ENCODE data around the gene ADAMTS7. TPM values are rescaled to one million over a fixed set of nuclear protein-coding genes. Genes with fewer than 3 reads are reported as not detected.

Gene ADAMTS7, protein sequence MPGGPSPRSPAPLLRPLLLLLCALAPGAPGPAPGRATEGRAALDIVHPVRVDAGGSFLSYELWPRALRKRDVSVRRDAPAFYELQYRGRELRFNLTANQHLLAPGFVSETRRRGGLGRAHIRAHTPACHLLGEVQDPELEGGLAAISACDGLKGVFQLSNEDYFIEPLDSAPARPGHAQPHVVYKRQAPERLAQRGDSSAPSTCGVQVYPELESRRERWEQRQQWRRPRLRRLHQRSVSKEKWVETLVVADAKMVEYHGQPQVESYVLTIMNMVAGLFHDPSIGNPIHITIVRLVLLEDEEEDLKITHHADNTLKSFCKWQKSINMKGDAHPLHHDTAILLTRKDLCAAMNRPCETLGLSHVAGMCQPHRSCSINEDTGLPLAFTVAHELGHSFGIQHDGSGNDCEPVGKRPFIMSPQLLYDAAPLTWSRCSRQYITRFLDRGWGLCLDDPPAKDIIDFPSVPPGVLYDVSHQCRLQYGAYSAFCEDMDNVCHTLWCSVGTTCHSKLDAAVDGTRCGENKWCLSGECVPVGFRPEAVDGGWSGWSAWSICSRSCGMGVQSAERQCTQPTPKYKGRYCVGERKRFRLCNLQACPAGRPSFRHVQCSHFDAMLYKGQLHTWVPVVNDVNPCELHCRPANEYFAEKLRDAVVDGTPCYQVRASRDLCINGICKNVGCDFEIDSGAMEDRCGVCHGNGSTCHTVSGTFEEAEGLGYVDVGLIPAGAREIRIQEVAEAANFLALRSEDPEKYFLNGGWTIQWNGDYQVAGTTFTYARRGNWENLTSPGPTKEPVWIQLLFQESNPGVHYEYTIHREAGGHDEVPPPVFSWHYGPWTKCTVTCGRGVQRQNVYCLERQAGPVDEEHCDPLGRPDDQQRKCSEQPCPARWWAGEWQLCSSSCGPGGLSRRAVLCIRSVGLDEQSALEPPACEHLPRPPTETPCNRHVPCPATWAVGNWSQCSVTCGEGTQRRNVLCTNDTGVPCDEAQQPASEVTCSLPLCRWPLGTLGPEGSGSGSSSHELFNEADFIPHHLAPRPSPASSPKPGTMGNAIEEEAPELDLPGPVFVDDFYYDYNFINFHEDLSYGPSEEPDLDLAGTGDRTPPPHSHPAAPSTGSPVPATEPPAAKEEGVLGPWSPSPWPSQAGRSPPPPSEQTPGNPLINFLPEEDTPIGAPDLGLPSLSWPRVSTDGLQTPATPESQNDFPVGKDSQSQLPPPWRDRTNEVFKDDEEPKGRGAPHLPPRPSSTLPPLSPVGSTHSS (N-terminal part only)
- 0.47 TPM for total RNA-seq
- 0.94 TPM for polyA plus RNA-seq
- long read RNA-seq, donor 1: 0 reads
- long read RNA-seq, donor 2: 0 reads
- long read RNA-seq, donor 3: 0 reads
- long read RNA-seq, donor 4: 0 reads
- long read RNA-seq, donor 5, partial matches to known transcripts: 801 of 820 reads
- long read RNA-seq, donor 5, other reads (novel, unspliced or antisense): 19 of 820 reads
- long read RNA-seq, donor 6, full-length matches to known transcripts: 1 of 1 reads
- long read RNA-seq, donor 6, partial matches to known transcripts: 0 of 1 reads
- long read RNA-seq, donor 6, other reads (novel, unspliced or antisense): 0 of 1 reads
- long read RNA-seq, donor 7: 0 reads
- long read RNA-seq, donor 8: 0 reads
- long read RNA-seq, donor 9: 0 reads
- long read RNA-seq, donor 10: 0 reads

DNA sequence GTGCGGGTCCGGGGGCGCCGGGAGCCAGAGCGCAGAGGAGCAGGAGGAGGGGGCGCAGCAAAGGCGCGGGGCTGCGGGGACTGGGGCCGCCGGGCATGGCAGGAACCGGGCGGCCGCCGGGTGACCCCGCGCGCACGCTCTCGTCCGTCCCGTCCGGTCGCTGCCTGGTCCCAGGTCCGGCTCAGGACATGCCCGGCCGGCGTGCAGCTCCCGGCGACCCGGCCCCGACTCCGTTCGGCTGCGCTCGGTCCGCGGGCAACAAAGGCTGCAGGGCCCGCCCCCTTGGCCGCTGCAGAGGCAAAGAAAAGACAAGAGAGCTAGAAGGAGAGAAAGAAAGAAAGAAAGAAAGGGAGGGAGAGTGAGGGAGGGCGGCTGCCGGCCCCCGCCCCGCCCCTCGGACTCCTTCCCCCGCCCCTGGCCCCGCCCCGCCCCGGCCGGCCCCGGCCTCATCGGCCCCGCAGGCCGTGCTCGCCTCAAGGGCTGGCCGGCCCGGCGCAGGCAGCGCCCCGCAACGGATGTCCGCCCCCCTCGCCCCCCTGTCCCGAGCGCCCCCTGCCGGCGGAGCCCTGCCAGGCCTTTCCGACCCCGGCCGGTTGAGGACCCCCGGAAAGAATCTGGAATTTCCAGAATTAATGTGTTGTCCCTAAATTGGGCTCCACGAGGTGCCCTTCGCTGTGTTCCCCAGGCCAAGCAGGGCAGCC lies at the start of gene ADAMTS7:
ADAMTS7 (minus strand) TSS at position 341 of the 701 bp plus-strand sequence; CDS start at position 97, 244 bp downstream.
- 2% methylated on average over 73 of the region's 73 CpGs for WGBS

DNA sequence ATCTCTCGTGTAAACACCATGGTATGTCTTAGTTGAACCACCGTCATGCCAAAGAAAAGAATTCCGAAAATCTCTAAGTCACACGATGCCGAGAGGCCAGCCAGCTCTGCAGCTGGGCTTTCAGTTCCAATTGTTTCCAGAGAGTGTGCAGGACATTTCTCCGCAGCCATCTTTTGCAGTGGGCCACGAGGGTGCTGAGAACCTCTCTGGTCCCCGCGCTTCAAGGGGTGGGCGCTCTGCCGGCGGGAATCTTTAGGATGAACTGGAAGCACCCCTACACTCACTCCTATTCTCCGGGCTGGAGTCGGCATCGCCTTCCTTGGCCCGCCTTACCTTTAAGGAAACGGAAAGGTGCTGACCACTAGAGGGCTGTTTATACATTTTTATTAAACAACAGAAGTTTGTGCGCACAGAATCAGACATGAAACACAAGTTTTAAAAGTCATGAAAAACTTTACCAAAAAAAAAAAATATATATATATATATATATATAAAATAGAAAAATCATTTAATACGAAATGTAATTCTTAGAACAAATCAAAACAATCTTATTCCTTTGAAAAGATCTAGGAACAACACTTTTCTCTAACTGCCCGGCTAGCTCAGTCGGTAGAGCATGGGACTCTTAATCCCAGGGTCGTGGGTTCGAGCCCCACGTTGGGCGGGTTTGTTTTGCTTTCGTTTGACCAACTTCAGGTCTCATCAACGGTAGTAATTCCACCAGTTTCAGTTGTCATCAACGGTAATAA lies 48.9 kb upstream of the ADAMTS7 start:
- H3K27ac ChIP-seq (ENCODE audit: low read depth in 1 of 2, low read length in 1 of 2): peak overlapping the region in 1 of 2 donors; percentile 13
- peaks cover 0 to 4% of the 10 kb centered on the region in 2 donors for H3K4me1 ChIP-seq (ENCODE audit: control insufficient read depth in 2 of 2, insufficient read depth in 2 of 2, low read length in 2 of 2)
- peak overlapping the region; percentile 44 to 46 for H3K4me3 ChIP-seq (ENCODE audit: low read length in 2 of 2)
- peak in 8 of 9 donors; percentile 25 to 70 (median 31) for DNase-seq (ENCODE audit: low read depth in 6 of 9, low spot score in 9 of 9)
- no peaks in the 10 kb centered on the region for H3K36me3 ChIP-seq (ENCODE audit: control insufficient read depth in 2 of 2, insufficient read depth in 2 of 2, low read length in 1 of 2)
- no peaks in the 10 kb centered on the region for H3K9me3 ChIP-seq (ENCODE audit: control insufficient read depth in 2 of 2, insufficient read depth in 1 of 2, low read length in 1 of 2)
- 3% methylated on average over 28 of the region's 28 CpGs for WGBS
- H3K27me3 ChIP-seq (ENCODE audit: control insufficient read depth in 2 of 2, insufficient read depth in 1 of 2, low read length in 1 of 2): peaks cover 0 to 2% of the 10 kb centered on the region in 2 donors

More for the DNA sequence above, at the start of gene ADAMTS7:
- Histone ChIP-seq H3K9me3 (ENCODE audit: control insufficient read depth in 2 of 2, insufficient read depth in 1 of 2, low read length in 1 of 2) (peaks cover 9 to 11% of the 10 kb centered on the region in 2 donors), H3K36me3 (ENCODE audit: control insufficient read depth in 2 of 2, insufficient read depth in 2 of 2, low read length in 1 of 2) (no peaks in the 10 kb centered on the region), H3K4me3 (ENCODE audit: low read length in 2 of 2) (peak within 1 kb of the TSS; percentile 18 to 58), H3K27ac (ENCODE audit: low read depth in 1 of 2, low read length in 1 of 2) (no peak within 1 kb of the TSS), H3K4me1 (ENCODE audit: control insufficient read depth in 2 of 2, insufficient read depth in 2 of 2, low read length in 2 of 2) (peaks cover 10 to 11% of the 10 kb centered on the region in 2 donors), H3K27me3 (ENCODE audit: control insufficient read depth in 2 of 2, insufficient read depth in 1 of 2, low read length in 1 of 2) (peaks cover 45 to 73% of the 10 kb centered on the region in 2 donors)
- DNase-seq (ENCODE audit: low read depth in 6 of 9, low spot score in 9 of 9): peak in 3 of 9 donors; percentile 25 to 30 (median 27)

DNA sequence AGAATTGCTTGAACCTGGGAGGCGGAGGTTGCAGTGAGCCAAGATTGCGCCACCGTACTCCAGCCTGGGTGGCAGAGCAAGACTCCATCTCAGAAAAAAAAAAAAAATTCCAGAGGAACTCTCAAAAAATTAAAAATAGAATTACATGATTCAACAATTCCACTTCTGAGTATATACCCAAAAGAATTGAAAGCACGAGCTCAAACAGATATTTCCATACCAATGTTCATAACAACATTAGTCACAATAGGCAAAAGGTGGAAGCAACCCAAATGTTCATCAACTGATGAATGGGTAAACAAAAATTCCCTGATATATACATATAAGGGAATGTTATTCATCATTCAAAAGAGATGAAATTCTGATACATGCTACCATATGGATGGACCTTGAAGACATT lies 44.5 kb upstream of the ADAMTS7 start:
- Histone ChIP-seq H3K4me3 (ENCODE audit: low read length in 2 of 2) (no peak overlapping the region), H3K9me3 (ENCODE audit: control insufficient read depth in 2 of 2, insufficient read depth in 1 of 2, low read length in 1 of 2) (no peaks in the 10 kb centered on the region), H3K36me3 (ENCODE audit: control insufficient read depth in 2 of 2, insufficient read depth in 2 of 2, low read length in 1 of 2) (no peaks in the 10 kb centered on the region), H3K27ac (ENCODE audit: low read depth in 1 of 2, low read length in 1 of 2) (no peak overlapping the region), H3K27me3 (ENCODE audit: control insufficient read depth in 2 of 2, insufficient read depth in 1 of 2, low read length in 1 of 2) (peaks cover 0 to 2% of the 10 kb centered on the region in 2 donors), H3K4me1 (ENCODE audit: control insufficient read depth in 2 of 2, insufficient read depth in 2 of 2, low read length in 2 of 2) (peaks cover 0 to 4% of the 10 kb centered on the region in 2 donors)
- no peak for DNase-seq (ENCODE audit: low read depth in 6 of 9, low spot score in 9 of 9)
- WGBS: 74% methylated on average over 4 of the region's 4 CpGs

DNA sequence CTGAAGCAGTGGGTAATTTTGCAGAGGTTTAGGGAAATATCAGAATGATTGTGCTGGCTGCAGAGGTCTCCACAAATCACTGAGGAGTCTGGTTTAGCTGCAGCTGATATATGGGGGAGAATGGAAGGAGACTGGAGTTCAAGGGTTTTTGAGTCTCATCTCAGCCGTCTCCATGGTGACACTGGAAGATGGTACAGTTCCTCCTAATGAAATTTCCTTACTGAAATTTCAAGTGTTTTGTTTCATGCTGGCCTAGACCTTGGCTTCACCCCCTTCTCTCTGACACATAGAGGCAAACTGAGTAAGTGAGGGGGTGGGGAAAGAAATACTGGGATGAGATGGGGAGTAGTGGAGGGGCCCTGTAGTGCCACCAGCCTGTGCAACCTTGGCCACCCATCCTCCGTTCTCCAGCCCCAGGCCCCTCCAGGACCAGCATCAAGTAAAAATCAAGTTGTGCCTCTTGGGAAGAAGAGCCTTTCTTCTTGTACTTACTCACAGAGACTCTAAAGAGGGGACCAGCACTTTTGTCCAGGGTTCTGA lies 43.6 kb upstream of the ADAMTS7 start:
- Histone ChIP-seq H3K4me1 (ENCODE audit: control insufficient read depth in 2 of 2, insufficient read depth in 2 of 2, low read length in 2 of 2) (peaks cover 0 to 2% of the 10 kb centered on the region in 2 donors), H3K27me3 (ENCODE audit: control insufficient read depth in 2 of 2, insufficient read depth in 1 of 2, low read length in 1 of 2) (peaks cover 0 to under 1% of the 10 kb centered on the region in 2 donors), H3K27ac (ENCODE audit: low read depth in 1 of 2, low read length in 1 of 2) (no peak overlapping the region), H3K4me3 (ENCODE audit: low read length in 2 of 2) (no peak overlapping the region), H3K36me3 (ENCODE audit: control insufficient read depth in 2 of 2, insufficient read depth in 2 of 2, low read length in 1 of 2) (no peaks in the 10 kb centered on the region), H3K9me3 (ENCODE audit: control insufficient read depth in 2 of 2, insufficient read depth in 1 of 2, low read length in 1 of 2) (no peaks in the 10 kb centered on the region)
- no peak for DNase-seq (ENCODE audit: low read depth in 6 of 9, low spot score in 9 of 9)
- over 99% methylated on average over 2 of the region's 2 CpGs for WGBS

DNA sequence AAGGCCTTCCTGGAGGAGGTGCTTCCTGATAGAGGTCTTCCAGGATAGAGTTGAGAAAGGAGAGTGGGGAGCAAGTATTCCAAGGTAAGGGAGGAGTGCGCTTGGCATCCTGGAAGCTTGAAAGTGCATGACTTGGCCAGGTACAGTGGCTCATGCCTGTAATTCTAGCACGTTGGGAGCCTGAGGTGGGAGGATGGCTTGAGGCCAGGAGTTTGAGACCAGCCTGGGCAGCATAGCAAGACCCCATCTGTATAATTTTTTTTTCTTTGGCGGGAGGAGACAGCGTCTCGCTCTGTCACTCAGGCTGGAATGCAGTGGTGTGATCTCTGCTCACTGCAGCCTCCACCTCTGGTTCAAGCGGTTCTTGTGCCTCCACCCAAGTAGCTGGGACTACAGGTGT lies 42.2 kb upstream of the ADAMTS7 start:
- H3K4me3 ChIP-seq (ENCODE audit: low read length in 2 of 2): no peak overlapping the region
- DNase-seq (ENCODE audit: low read depth in 6 of 9, low spot score in 9 of 9): no peak
- H3K4me1 ChIP-seq (ENCODE audit: control insufficient read depth in 2 of 2, insufficient read depth in 2 of 2, low read length in 2 of 2): no peaks in the 10 kb centered on the region
- 95% methylated on average over 6 of the region's 6 CpGs for WGBS
- no peak overlapping the region for H3K27ac ChIP-seq (ENCODE audit: low read depth in 1 of 2, low read length in 1 of 2)
- H3K9me3 ChIP-seq (ENCODE audit: control insufficient read depth in 2 of 2, insufficient read depth in 1 of 2, low read length in 1 of 2): no peaks in the 10 kb centered on the region
- H3K36me3 ChIP-seq (ENCODE audit: control insufficient read depth in 2 of 2, insufficient read depth in 2 of 2, low read length in 1 of 2): no peaks in the 10 kb centered on the region
- H3K27me3 ChIP-seq (ENCODE audit: control insufficient read depth in 2 of 2, insufficient read depth in 1 of 2, low read length in 1 of 2): no peaks in the 10 kb centered on the region

DNA sequence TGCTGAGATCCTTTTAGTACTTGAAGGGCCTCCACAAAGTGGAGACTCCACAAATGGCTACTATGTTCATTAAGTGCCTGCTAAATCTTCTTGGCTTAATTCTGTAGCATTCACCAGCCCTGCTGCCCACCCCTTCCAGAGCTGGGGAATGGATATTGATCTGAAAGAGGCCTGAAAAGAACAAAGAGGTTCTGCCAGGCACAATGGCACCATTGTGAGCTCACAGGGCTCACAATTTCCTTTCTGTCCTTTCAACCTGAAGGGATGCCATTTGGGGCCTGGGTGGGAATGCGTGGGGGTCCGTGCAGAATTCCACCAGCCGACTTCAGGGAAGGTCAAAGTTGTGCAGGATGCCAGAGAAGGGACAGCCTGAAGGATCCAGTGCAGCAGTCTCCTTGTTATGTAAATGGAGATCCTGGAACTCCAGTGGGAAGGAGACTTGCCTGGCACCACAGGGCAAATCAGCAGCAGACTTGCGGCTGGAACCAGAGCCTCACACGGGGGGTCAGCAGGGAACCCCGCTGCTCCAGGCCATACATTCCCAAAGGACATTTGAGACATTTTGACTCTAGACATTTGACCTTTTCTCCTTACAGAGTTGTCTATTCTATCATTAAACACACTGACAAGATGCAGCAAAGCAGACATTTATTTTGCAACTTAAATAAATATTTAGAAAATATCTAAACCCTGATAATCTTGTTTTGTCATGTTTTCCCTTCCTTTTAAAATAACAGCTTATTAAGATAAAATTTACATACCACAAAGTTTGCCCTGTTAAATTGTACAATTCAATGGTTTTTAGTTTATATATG lies 39.9 kb upstream of the ADAMTS7 start:
- WGBS: 90% methylated on average over 6 of the region's 6 CpGs
- Histone ChIP-seq H3K27ac (ENCODE audit: low read depth in 1 of 2, low read length in 1 of 2) (no peak overlapping the region), H3K27me3 (ENCODE audit: control insufficient read depth in 2 of 2, insufficient read depth in 1 of 2, low read length in 1 of 2) (no peaks in the 10 kb centered on the region), H3K4me1 (ENCODE audit: control insufficient read depth in 2 of 2, insufficient read depth in 2 of 2, low read length in 2 of 2) (no peaks in the 10 kb centered on the region), H3K4me3 (ENCODE audit: low read length in 2 of 2) (no peak overlapping the region), H3K9me3 (ENCODE audit: control insufficient read depth in 2 of 2, insufficient read depth in 1 of 2, low read length in 1 of 2) (no peaks in the 10 kb centered on the region), H3K36me3 (ENCODE audit: control insufficient read depth in 2 of 2, insufficient read depth in 2 of 2, low read length in 1 of 2) (no peaks in the 10 kb centered on the region)
- no peak for DNase-seq (ENCODE audit: low read depth in 6 of 9, low spot score in 9 of 9)

DNA sequence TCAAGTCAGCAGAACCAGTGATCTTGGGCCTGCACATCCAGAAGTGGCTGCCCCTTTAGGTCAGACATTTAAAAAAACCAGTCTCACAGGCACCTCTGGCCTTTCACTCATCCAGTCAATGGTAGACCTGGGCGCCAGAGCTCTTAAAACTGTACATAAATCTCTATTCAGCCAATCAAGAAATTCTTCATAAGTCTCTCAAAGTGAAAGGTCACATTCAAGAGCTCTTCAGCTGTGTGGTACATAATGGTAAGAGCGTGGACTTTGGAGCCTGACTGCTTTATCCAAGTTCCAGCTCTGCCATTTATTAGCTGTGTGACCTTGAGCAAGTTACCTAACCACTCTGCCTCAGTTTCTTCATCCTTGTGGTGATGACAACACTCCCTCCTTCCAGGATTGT lies 39.1 kb upstream of the ADAMTS7 start:
- Histone ChIP-seq H3K9me3 (ENCODE audit: control insufficient read depth in 2 of 2, insufficient read depth in 1 of 2, low read length in 1 of 2) (no peaks in the 10 kb centered on the region), H3K27ac (ENCODE audit: low read depth in 1 of 2, low read length in 1 of 2) (no peak overlapping the region), H3K4me3 (ENCODE audit: low read length in 2 of 2) (no peak overlapping the region), H3K4me1 (ENCODE audit: control insufficient read depth in 2 of 2, insufficient read depth in 2 of 2, low read length in 2 of 2) (no peaks in the 10 kb centered on the region), H3K36me3 (ENCODE audit: control insufficient read depth in 2 of 2, insufficient read depth in 2 of 2, low read length in 1 of 2) (no peaks in the 10 kb centered on the region), H3K27me3 (ENCODE audit: control insufficient read depth in 2 of 2, insufficient read depth in 1 of 2, low read length in 1 of 2) (no peaks in the 10 kb centered on the region)
- DNase-seq (ENCODE audit: low read depth in 6 of 9, low spot score in 9 of 9): no peak
- WGBS: 96% methylated on average over 2 of the region's 2 CpGs

Data from thymus (tissue), 14 donors.